Mucosa of descending colon (tissue), 3 donors: ENCODE results near the gene MRPS21. TPM values are rescaled to one million over a fixed set of nuclear protein-coding genes. Genes with fewer than 3 reads are reported as not detected.

Experiments used
- ATAC-seq: fragments of 200-7000 bp; cut with Tn5 transposase; one replicate; pipeline ENCODE4 v1.9.1; 2020; ENCODE audit warnings: mild to moderate bottlenecking, moderate library complexity
- DNase-seq, 3 donors: peaks; one replicate each; pipeline ENCODE4 v3.0.0-alpha.2; 2020
- H3K36me3 ChIP-seq: fragments of 200-600 bp; one replicate; pipeline ENCODE4 v1.8.0; 2021; ENCODE audit warnings: low read depth, mild to moderate bottlenecking
- H3K4me1 ChIP-seq: fragments of 200-600 bp; one replicate; pipeline ENCODE4 v1.8.0; 2021; ENCODE audit warnings: low read depth, mild to moderate bottlenecking
- H3K4me3 ChIP-seq: fragments of 200-600 bp; one replicate; pipeline ENCODE4 v1.8.0; 2021; ENCODE audit warnings: mild to moderate bottlenecking
- H3K9me3 ChIP-seq: fragments of 200-600 bp; one replicate; pipeline ENCODE4 v1.8.0; 2021; ENCODE audit warnings: mild to moderate bottlenecking
- CTCF ChIP-seq: fragments of 200-600 bp; IDR thresholded peaks from one replicate; pipeline ENCODE4 v1.8.0; 2022; ENCODE audit warnings: antibody characterized with exemption, mild to moderate bottlenecking
- intact Hi-C, 2 donors: fragments of 100-400 bp; cut with DNase I in 1 of 2; cut with micrococcal nuclease in 1 of 2; formaldehyde crosslinking; loops; one replicate each; pipeline versions ENCODE4 v1.11.0 to v1.11.1; 2022; cut with DNase I, micrococcal nuclease
- total RNA-seq, 3 donors: library from RNA; stranded (reverse); fragmentation: NEBNext Ultra II Directional in 2 of 3; extraction: Animal tissue kit (Norgen Biotek cat#: 25700) in 2 of 3; gene quantifications; one replicate each; pipeline versions ENCODE4 v1.2.1 to v1.2.4, GENCODE V29; 2021 to 2023
- donor health status: DM: no; HTN: no; CAD: no; lungs with moderate emphysema.
- donor health status: DM: no; HTN: no; CAD: no.
- donor health status: DM: no; HTN: yes; CAD: no.

The MRPS21 gene
- total RNA-seq, 3 donors from 2014 or later: 39.4 to 50.2 (median 45.6) TPM

GRCh38 chr1:150282558-150282958, 11.1 kb upstream of the MRPS21 start:
- TF ChIP-seq CTCF: no peak
- ATAC-seq (no peak), DNase-seq (no peak)
- Histone ChIP-seq H3K9me3 (no peaks in the 10 kb centered on the region), H3K4me1 (peaks cover 19% of the 10 kb centered on the region), H3K4me3 (no peak overlapping the region), H3K36me3 (no peaks in the 10 kb centered on the region)
- intact Hi-C loops: no loop called here

- intact Hi-C loops: no loop called here
Observed at GRCh38 chr1:150283260-150283659, 10.4 kb upstream of the MRPS21 start.

GRCh38 chr1:150288382-150288781, 5.3 kb upstream of the MRPS21 start:
- H3K9me3 ChIP-seq: no peaks in the 10 kb centered on the region
- no peak for TF ChIP-seq CTCF
- ATAC-seq: no peak
- H3K4me3 ChIP-seq: no peak overlapping the region
- no peaks in the 10 kb centered on the region for H3K4me1 ChIP-seq
- no peak for DNase-seq
- intact Hi-C loops: no loop called here
- no peaks in the 10 kb centered on the region for H3K36me3 ChIP-seq

More at GRCh38 chr1:150283260-150283659, 10.4 kb upstream of the MRPS21 start:
- TF ChIP-seq CTCF: no peak
- Histone ChIP-seq H3K4me1 (peaks cover 19% of the 10 kb centered on the region), H3K9me3 (no peaks in the 10 kb centered on the region), H3K36me3 (no peaks in the 10 kb centered on the region), H3K4me3 (no peak overlapping the region)
- ATAC-seq (no peak), DNase-seq (no peak)

GRCh38 chr1:150288822-150289221, 4.8 kb upstream of the MRPS21 start:
- TF ChIP-seq CTCF: no peak

GRCh38 chr1:150295476-150295875, 1.8 kb downstream of the MRPS21 start:
- ATAC-seq: no peak
- Histone ChIP-seq H3K4me3 (no peak overlapping the region), H3K9me3 (no peaks in the 10 kb centered on the region), H3K36me3 (no peaks in the 10 kb centered on the region), H3K4me1 (no peaks in the 10 kb centered on the region)
- intact Hi-C loops: no loop called here
- TF ChIP-seq CTCF: no peak
- DNase-seq: no peak

More at GRCh38 chr1:150288822-150289221, 4.8 kb upstream of the MRPS21 start:
- no peak overlapping the region for H3K4me3 ChIP-seq
- DNase-seq (no peak), ATAC-seq (no peak)
- H3K36me3 ChIP-seq: no peaks in the 10 kb centered on the region
- intact Hi-C loops: no loop called here
- no peaks in the 10 kb centered on the region for H3K9me3 ChIP-seq
- H3K4me1 ChIP-seq: no peaks in the 10 kb centered on the region

GRCh38 chr1:150299716-150300115, 6.1 kb downstream of the MRPS21 start:
- no peak for DNase-seq
- no peak for ATAC-seq

More at GRCh38 chr1:150299716-150300115, 6.1 kb downstream of the MRPS21 start:
- H3K9me3 ChIP-seq: no peaks in the 10 kb centered on the region
- peaks cover 2% of the 10 kb centered on the region for H3K4me1 ChIP-seq
- TF ChIP-seq CTCF: no peak
- intact Hi-C loops: no loop called here
- no peaks in the 10 kb centered on the region for H3K36me3 ChIP-seq
- H3K4me3 ChIP-seq: no peak overlapping the region
